HG02610 (cell line): ENCODE measurements around the gene FRRS1L.
"Not testable (repeated sequence)": the region's sequence is repeated elsewhere in the genome, so short reads cannot be mapped to it uniquely, and the experiment has no call there.

ENCODE experiments used
- ATAC-seq: cut with Tn5 transposase; IDR thresholded peaks from one replicate; pipeline ENCODE4 v1.9.1; 2021; ENCODE audit warnings: mild to moderate bottlenecking, moderate library complexity; ENCODE audit not compliant: unreplicated experiment

The FRRS1L gene

GRCh38 chr9:109133533-109133932 is 33.5 kb downstream of the FRRS1L start:
- no peak for ATAC-seq

- no peak for ATAC-seq
Measured at GRCh38 chr9:109132567-109133021, 34.5 kb downstream of the FRRS1L start.

- ATAC-seq: no peak
Measured at GRCh38 chr9:109129470-109130197, 37.4 kb downstream of the FRRS1L start.

GRCh38 chr9:109126671-109127070 is 40.4 kb downstream of the FRRS1L start:
- not testable (repeated sequence) for ATAC-seq

- ATAC-seq: no peak
Measured at GRCh38 chr9:109124121-109124520, 42.9 kb downstream of the FRRS1L start.

- ATAC-seq: peak; percentile 32
Measured at GRCh38 chr9:109122726-109123621, 44.1 kb downstream of the FRRS1L start.

GRCh38 chr9:109121232-109121796 is 45.7 kb downstream of the FRRS1L start:
- no peak for ATAC-seq

- ATAC-seq: no peak
Measured at GRCh38 chr9:109120204-109120789, 46.8 kb downstream of the FRRS1L start.

GRCh38 chr9:109119439-109120203 is 47.4 kb downstream of the FRRS1L start, which contains the start of gene TMEM245:
Gene TMEM245 (minus strand): TSS chr9:109119947. CDS start chr9:109119913, 34 bp downstream.
- peak; percentile 93 for ATAC-seq

- ATAC-seq: no peak
Measured at GRCh38 chr9:109118808-109119438, 48.1 kb downstream of the FRRS1L start.

GRCh38 chr9:109117856-109118807 is 48.9 kb downstream of the FRRS1L start:
- no peak for ATAC-seq

- no peak for ATAC-seq
Measured at GRCh38 chr9:109115931-109116526, 51.0 kb downstream of the FRRS1L start.

- no peak for ATAC-seq
Measured at GRCh38 chr9:109114670-109115069, 52.4 kb downstream of the FRRS1L start.

- no peak for ATAC-seq
Measured at GRCh38 chr9:109113892-109114609, 53.0 kb downstream of the FRRS1L start.

GRCh38 chr9:109113254-109113653 is 53.8 kb downstream of the FRRS1L start:
- ATAC-seq: no peak

- peak; percentile 87 for ATAC-seq
Measured at GRCh38 chr9:109110329-109111021, 56.6 kb downstream of the FRRS1L start.

GRCh38 chr9:109109967-109110328 is 57.1 kb downstream of the FRRS1L start:
- ATAC-seq: no peak
